H9 (cell line): Measurements from ENCODE around the gene FYN. TPM values are rescaled to one million over a fixed set of nuclear protein-coding genes. Genes with fewer than 3 reads are reported as not detected.

Experiments
- DNase-seq: peaks from one replicate; pipeline ENCODE4 v3.0.0-alpha.2; 2017
- H2AFZ ChIP-seq: one replicate; pipeline ENCODE4 v1.6.1; 2013; ENCODE audit warnings: mild to moderate bottlenecking, low read length, control low read depth, moderate library complexity
- H2AK5ac ChIP-seq: 2 replicates; pipeline ENCODE4 v1.6.1; 2013; ENCODE audit warnings: low read length, control low read depth, mixed read lengths; ENCODE audit not compliant: insufficient read length
- H2BK120ac ChIP-seq: one replicate; pipeline ENCODE4 v1.6.1; 2013; ENCODE audit warnings: low read depth, mild to moderate bottlenecking, low read length, control low read depth, inconsistent platforms; ENCODE audit not compliant: poor library complexity, severe bottlenecking
- H2BK12ac ChIP-seq: 2 replicates; pipeline ENCODE4 v1.6.1; 2013; ENCODE audit warnings: low read length, control low read depth, mixed read lengths, low read depth; ENCODE audit not compliant: insufficient read length
- H2BK15ac ChIP-seq: 2 replicates; pipeline ENCODE4 v1.6.1; 2013; ENCODE audit warnings: low read depth, low read length, control low read depth
- H2BK20ac ChIP-seq: one replicate; pipeline ENCODE4 v1.6.1; 2013; ENCODE audit warnings: low read depth, mild to moderate bottlenecking, low read length, control low read depth, inconsistent platforms; ENCODE audit not compliant: poor library complexity, severe bottlenecking
- H2BK5ac ChIP-seq: 2 replicates; pipeline ENCODE4 v1.6.1; 2013; ENCODE audit warnings: low read length, control low read depth, mixed read lengths; ENCODE audit not compliant: insufficient read length
- H3K14ac ChIP-seq: 2 replicates; pipeline ENCODE4 v1.6.1; 2013; ENCODE audit warnings: low read length, control low read depth; ENCODE audit not compliant: insufficient read depth
- H3K18ac ChIP-seq: 2 replicates; pipeline ENCODE4 v1.6.1; 2013; ENCODE audit warnings: low read depth, mild to moderate bottlenecking, mixed read lengths, low read length, control low read depth; ENCODE audit not compliant: insufficient read length
- H3K23ac ChIP-seq: 2 replicates; pipeline ENCODE4 v1.6.1; 2013; ENCODE audit warnings: low read length, control low read depth, mixed read lengths, low read depth; ENCODE audit not compliant: insufficient read length
- H3K23me2 ChIP-seq: 2 replicates; pipeline ENCODE4 v1.6.1; 2013; ENCODE audit warnings: low read depth, mild to moderate bottlenecking, mixed read lengths, low read length, control low read depth; ENCODE audit not compliant: insufficient read length, poor library complexity, severe bottlenecking
- H3K27ac ChIP-seq: 2 replicates; pipeline ENCODE4 v1.5.1; 2013; ENCODE audit warnings: low read length, control low read depth, mixed read lengths, low read depth; ENCODE audit not compliant: insufficient read length
- H3K27me3 ChIP-seq: 2 replicates; pipeline ENCODE4 v1.6.1; 2013; ENCODE audit warnings: low read length, control low read depth, inconsistent platforms; ENCODE audit not compliant: insufficient read depth
- H3K4ac ChIP-seq: 2 replicates; pipeline ENCODE4 v1.6.1; 2013; ENCODE audit warnings: low read depth, mild to moderate bottlenecking, control low read depth, inconsistent platforms, low read length, moderate library complexity
- H3K4me1 ChIP-seq: 2 replicates; pipeline ENCODE4 v1.6.1; 2013; ENCODE audit warnings: low read length, control low read depth, inconsistent platforms; ENCODE audit not compliant: insufficient read depth
- H3K4me2 ChIP-seq: 2 replicates; pipeline ENCODE4 v1.6.1; 2013; ENCODE audit warnings: low read length, control low read depth, mixed read lengths; ENCODE audit not compliant: insufficient read length, insufficient read depth
- H3K56ac ChIP-seq: 2 replicates; pipeline ENCODE4 v1.6.1; 2013; ENCODE audit warnings: low read depth, mild to moderate bottlenecking, mixed read lengths, low read length, control low read depth; ENCODE audit not compliant: insufficient read length
- H3K79me1 ChIP-seq: 2 replicates; pipeline ENCODE4 v1.6.1; 2013; ENCODE audit warnings: low read depth, mild to moderate bottlenecking, moderate library complexity, low read length, control low read depth, inconsistent platforms; ENCODE audit not compliant: insufficient read depth, poor library complexity, severe bottlenecking
- H3K79me2 ChIP-seq: 2 replicates; pipeline ENCODE4 v1.6.1; 2013; ENCODE audit warnings: low read length, control low read depth, inconsistent platforms; ENCODE audit not compliant: insufficient read depth
- H3K9ac ChIP-seq: 2 replicates; pipeline ENCODE4 v1.6.1; 2013; ENCODE audit warnings: low read length, control low read depth, mixed read lengths; ENCODE audit not compliant: insufficient read length; ENCODE audit errors: extremely low read depth
- H3K9me3 ChIP-seq: one replicate; pipeline ENCODE4 v1.6.1; 2013; ENCODE audit warnings: low read depth, low read length, inconsistent platforms; ENCODE audit not compliant: control insufficient read depth
- H3T11ph ChIP-seq: one replicate; pipeline ENCODE4 v1.6.1; 2013; ENCODE audit warnings: mild to moderate bottlenecking, low read length, control low read depth, inconsistent platforms
- H4K20me1 ChIP-seq: one replicate; pipeline ENCODE4 v1.6.1; 2013; ENCODE audit not compliant: control insufficient read depth, insufficient read length, insufficient read depth
- H4K5ac ChIP-seq: 2 replicates; pipeline ENCODE4 v1.6.1; 2013; ENCODE audit warnings: low read depth, mild to moderate bottlenecking, mixed read lengths, low read length, control low read depth; ENCODE audit not compliant: insufficient read length
- H4K8ac ChIP-seq: replicated peaks from 2 replicates; pipeline ENCODE4 v1.6.1; 2013; ENCODE audit warnings: low read length, control low read depth, mixed read lengths, low read depth; ENCODE audit not compliant: insufficient read length
- H4K91ac ChIP-seq: 2 replicates; pipeline ENCODE4 v1.6.1; 2013; ENCODE audit warnings: low read depth, mild to moderate bottlenecking, moderate library complexity, mixed read lengths, low read length, control low read depth; ENCODE audit not compliant: insufficient read length
- H3K27ac Mint-ChIP-seq, 3 experiments: 2 replicates in 2 of 3; 3 replicates in 1 of 3; pipeline ENCODE4 v1.8.0; 2020 to 2021; ENCODE audit warnings: mixed read lengths in 3 of 3, mild to moderate bottlenecking in 1 of 3, moderate library complexity in 1 of 3
- H3K27me3 Mint-ChIP-seq: 2 replicates; pipeline ENCODE4 v1.8.0; 2021; ENCODE audit warnings: low read depth, mild to moderate bottlenecking, moderate library complexity, mixed read lengths
- H3K36me3 Mint-ChIP-seq, 3 experiments: 2 replicates in 2 of 3; 3 replicates in 1 of 3; pipeline ENCODE4 v1.8.0; 2020 to 2021; ENCODE audit warnings: low read depth in 3 of 3, mixed read lengths in 3 of 3; ENCODE audit not compliant: insufficient read depth in 1 of 3
- H3K4me1 Mint-ChIP-seq, 2 experiments: 2 replicates each; pipeline ENCODE4 v1.8.0; 2020; ENCODE audit warnings: mixed read lengths in 2 of 2
- H3K4me3 Mint-ChIP-seq, 2 experiments: 2 replicates in 1 of 2; 3 replicates in 1 of 2; pipeline ENCODE4 v1.8.0; 2020 to 2021; ENCODE audit warnings: mild to moderate bottlenecking in 2 of 2, mixed read lengths in 2 of 2, moderate library complexity in 1 of 2
- H3K9me3 Mint-ChIP-seq, 2 experiments: 2 replicates in 1 of 2; 3 replicates in 1 of 2; pipeline ENCODE4 v1.8.0; 2020; ENCODE audit warnings: mild to moderate bottlenecking in 2 of 2, mixed read lengths in 2 of 2, moderate library complexity in 1 of 2
- WGBS: extraction: QIAGEN DNeasy Blood & Tissue Kit; methylation state at CpG from one replicate; pipeline ENCODE4 v1.1.7; 2013; ENCODE audit warnings: missing lambda C conversion rate, low lambda C conversion rate, mixed read lengths; ENCODE audit not compliant: insufficient read length; ENCODE audit errors: extremely low coverage; 5-methylcytosine and 5-hydroxymethylcytosine counted together
- total RNA-seq: library from RNA; stranded (reverse); gene quantifications from 2 replicates; pipeline ENCODE4 v1.2.1, GENCODE V29; 2021
- TF ChIP-seq, protein P1 (sequence below): fragments of 200-600 bp; sonication (generic); conservative IDR thresholded peaks from 3 replicates; pipeline ENCODE4 v1.8.0; 2021; ENCODE audit warnings: antibody characterized with exemption, mild to moderate bottlenecking

FYN gene
- total RNA-seq, 1 experiment from 2014 or later = 64.8 TPM

DNA sequence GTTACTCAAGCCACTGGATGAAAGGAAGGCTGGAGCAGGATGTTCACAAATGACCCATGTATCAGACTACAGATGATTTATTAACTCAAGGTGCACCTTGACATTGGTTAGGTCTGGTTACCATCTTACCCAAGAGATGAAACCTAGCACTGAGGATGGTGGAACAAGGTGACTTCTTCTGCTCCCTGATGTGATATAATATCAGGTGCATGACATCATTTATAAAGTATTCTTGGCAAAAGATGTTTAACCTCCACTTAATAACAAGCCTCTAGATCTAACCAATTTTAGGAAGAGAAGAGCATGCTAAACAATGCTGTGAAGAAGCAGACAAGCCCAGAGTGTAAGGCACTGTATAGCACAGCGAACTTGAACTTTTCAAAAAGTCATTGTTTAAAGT, 100.9 kb downstream of the FYN start:
- H3K27me3 Mint-ChIP-seq = no peaks in the 10 kb centered on the region; the same call in 1 of the 2 replicates
- peaks cover 25 to 43% of the 10 kb centered on the region in 2 experiments for H3K4me1 Mint-ChIP-seq

More for the DNA sequence above, 100.9 kb downstream of the FYN start:
- Histone ChIP-seq H3K23ac (no peak overlapping the region), H4K5ac (no peak overlapping the region), H3K27ac (no peak overlapping the region), H3K23me2 (no peaks in the 10 kb centered on the region), H3K4me1 (peaks cover 11% of the 10 kb centered on the region; the same call in 1 of the 2 replicates), H3K56ac (no peak overlapping the region), H3K14ac (no peak overlapping the region), H4K8ac (no peak overlapping the region), H3T11ph (no peak overlapping the region), H2BK12ac (no peak overlapping the region), H3K18ac (no peak overlapping the region), H3K79me1 (peaks cover 4% of the 10 kb centered on the region), H2BK5ac (no peak overlapping the region), H3K4me2 (no peak overlapping the region), H2AFZ (no peak overlapping the region), H3K9ac (no peak overlapping the region), H3K9me3 (no peaks in the 10 kb centered on the region), H2BK120ac (no peak overlapping the region), H4K91ac (no peak overlapping the region), H3K4ac (no peak overlapping the region), H2BK20ac (no peak overlapping the region), H3K79me2 (no peaks in the 10 kb centered on the region), H3K27me3 (no peaks in the 10 kb centered on the region), H2AK5ac (no peak overlapping the region), H4K20me1 (no peaks in the 10 kb centered on the region), H2BK15ac (no peak overlapping the region)
- H3K9me3 Mint-ChIP-seq = no peaks in the 10 kb centered on the region
- DNase-seq = no peak
- H3K36me3 Mint-ChIP-seq = peaks cover 0 to 5% (median 5%) of the 10 kb centered on the region in 3 experiments; a peak in 4 of 7 replicates
- no CpG with 5 or more reads among the region's 1 CpG for WGBS
- H3K4me3 Mint-ChIP-seq = no peak overlapping the region
- TF ChIP-seq, protein P1, sequence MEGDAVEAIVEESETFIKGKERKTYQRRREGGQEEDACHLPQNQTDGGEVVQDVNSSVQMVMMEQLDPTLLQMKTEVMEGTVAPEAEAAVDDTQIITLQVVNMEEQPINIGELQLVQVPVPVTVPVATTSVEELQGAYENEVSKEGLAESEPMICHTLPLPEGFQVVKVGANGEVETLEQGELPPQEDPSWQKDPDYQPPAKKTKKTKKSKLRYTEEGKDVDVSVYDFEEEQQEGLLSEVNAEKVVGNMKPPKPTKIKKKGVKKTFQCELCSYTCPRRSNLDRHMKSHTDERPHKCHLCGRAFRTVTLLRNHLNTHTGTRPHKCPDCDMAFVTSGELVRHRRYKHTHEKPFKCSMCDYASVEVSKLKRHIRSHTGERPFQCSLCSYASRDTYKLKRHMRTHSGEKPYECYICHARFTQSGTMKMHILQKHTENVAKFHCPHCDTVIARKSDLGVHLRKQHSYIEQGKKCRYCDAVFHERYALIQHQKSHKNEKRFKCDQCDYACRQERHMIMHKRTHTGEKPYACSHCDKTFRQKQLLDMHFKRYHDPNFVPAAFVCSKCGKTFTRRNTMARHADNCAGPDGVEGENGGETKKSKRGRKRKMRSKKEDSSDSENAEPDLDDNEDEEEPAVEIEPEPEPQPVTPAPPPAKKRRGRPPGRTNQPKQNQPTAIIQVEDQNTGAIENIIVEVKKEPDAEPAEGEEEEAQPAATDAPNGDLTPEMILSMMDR = no peak
- H3K27ac Mint-ChIP-seq = no peak overlapping the region
